C4-2B (cell line): ENCODE results near the gene TRPC4.

Experiments
- H3K27ac ChIP-seq: fragments of 450-650 bp; 2 replicates; pipeline ENCODE4 v1.5.1; 2017
- ZFX ChIP-seq: fragments of 450-650 bp; IDR thresholded peaks from 2 replicates; pipeline ENCODE4 v1.6.1; 2017
- TF ChIP-seq, protein P1 (sequence below): fragments of 450-650 bp; conservative IDR thresholded peaks from 2 replicates; pipeline ENCODE4 v1.5.1; 2017; ENCODE audit warnings: mild to moderate bottlenecking

TRPC4 gene

DNA sequence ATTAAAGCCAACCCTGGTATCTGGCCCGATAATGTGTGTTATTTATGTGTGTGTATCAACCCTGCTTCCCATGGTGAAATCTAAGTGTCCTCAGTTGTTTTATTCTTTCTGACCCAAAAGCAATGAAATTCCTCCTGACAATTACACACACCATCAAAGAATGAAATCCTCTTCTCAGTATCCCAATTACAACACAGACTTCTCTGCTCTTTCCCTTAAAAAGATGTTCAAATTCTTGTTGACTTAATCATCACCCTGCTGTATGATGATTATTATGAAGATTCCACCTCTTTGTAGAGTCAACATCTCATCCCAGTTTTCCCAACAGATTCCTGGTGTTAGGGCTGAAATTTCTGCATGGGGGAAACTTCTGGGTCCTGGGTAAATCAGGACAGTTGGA is 8.9 kb upstream of the TRPC4 start:
- H3K27ac ChIP-seq, result no peak overlapping the region
- no peak for TF ChIP-seq ZFX
- TF ChIP-seq, protein P1, sequence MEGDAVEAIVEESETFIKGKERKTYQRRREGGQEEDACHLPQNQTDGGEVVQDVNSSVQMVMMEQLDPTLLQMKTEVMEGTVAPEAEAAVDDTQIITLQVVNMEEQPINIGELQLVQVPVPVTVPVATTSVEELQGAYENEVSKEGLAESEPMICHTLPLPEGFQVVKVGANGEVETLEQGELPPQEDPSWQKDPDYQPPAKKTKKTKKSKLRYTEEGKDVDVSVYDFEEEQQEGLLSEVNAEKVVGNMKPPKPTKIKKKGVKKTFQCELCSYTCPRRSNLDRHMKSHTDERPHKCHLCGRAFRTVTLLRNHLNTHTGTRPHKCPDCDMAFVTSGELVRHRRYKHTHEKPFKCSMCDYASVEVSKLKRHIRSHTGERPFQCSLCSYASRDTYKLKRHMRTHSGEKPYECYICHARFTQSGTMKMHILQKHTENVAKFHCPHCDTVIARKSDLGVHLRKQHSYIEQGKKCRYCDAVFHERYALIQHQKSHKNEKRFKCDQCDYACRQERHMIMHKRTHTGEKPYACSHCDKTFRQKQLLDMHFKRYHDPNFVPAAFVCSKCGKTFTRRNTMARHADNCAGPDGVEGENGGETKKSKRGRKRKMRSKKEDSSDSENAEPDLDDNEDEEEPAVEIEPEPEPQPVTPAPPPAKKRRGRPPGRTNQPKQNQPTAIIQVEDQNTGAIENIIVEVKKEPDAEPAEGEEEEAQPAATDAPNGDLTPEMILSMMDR, result no peak

- no peak overlapping the region for H3K27ac ChIP-seq
- no peak for TF ChIP-seq ZFX
- TF ChIP-seq, protein P1, result no peak
These were observed 1.5 kb upstream of the TRPC4 start for GRCh38 chr13:37870895-37871550.

GRCh38 chr13:37870489-37870845 is 895 bp upstream of the TRPC4 start:
- H3K27ac ChIP-seq, result no peak overlapping the region

DNA sequence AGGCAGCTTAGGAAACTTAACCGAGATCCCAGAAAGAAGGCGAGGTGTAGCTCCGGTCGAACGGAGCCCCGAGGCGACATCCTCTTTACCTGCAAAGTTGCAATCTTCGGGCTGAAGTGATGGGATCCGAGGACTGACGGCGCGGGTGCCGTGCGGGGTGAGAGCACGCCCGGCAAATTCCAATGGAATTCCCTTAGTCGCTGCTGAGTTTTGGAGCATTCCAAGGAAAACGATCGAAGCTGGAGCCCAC is 141 bp downstream of the TRPC4 start:
- no peak overlapping the region for H3K27ac ChIP-seq
- TF ChIP-seq, protein P1, result no peak
- TF ChIP-seq ZFX, result no peak

More at GRCh38 chr13:37870489-37870845, 895 bp upstream of the TRPC4 start:
- TF ChIP-seq ZFX, result no peak
- TF ChIP-seq, protein P1, result peak; percentile 52

DNA sequence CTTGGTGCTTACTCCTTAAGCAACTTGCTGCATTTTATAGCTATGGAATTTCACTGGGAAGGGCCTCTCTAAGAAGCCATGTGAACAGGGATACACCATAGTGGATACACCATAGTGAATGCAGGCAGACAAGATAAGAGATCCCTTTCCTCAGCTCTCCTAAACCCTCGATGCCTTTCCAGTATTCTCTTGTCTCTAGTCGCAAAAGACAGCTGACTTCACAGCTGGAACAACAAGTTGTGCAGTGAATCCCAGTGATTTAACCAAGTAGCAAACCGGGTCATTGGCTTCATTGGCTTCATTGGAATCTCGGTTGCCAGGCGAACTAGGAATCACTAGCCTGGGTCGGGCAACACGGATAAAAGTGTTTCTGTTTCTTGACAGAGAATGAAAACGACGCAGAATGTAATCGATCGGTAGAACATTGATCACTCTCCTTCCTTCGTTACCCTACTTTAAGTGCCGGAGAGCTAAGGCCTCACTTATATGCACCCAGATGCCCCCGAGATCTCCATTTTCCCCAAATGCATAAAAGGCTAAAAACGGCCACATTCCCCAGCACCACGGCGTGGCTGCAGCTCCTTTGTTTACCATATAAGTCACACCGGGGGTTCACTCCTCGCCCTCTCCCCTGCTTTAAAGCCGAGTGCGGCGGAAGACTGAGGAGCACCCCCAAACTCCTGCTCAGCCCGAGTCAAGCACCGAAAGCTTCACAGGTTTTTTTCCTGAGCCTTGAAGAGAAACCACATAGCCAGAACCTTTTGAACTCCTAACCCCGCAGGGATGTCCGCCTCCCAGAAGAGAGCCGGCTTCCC is 674 bp downstream of the TRPC4 start:
- H3K27ac ChIP-seq, result no peak overlapping the region
- TF ChIP-seq, protein P1, result no peak
- TF ChIP-seq ZFX, result no peak

DNA sequence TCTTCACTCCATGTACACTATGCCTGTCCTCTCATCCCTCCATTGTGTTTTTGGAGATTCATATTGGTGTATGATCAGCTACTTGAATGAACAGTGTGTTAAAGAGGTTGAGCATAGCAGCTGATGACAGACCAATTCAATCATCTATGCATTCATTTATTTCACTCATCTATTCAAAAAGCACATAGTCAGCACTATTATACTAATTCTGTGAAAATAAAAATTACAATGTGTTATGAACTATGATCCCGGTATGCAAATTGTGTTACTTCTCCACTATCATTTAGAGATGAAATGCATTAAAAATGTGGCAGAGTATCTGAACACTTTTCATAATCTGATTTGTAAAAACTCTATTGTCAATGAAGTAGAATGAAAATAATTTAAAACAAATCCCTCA is 5.9 kb downstream of the TRPC4 start:
- TF ChIP-seq ZFX, result no peak
- TF ChIP-seq, protein P1, result no peak
- no peak overlapping the region for H3K27ac ChIP-seq

DNA sequence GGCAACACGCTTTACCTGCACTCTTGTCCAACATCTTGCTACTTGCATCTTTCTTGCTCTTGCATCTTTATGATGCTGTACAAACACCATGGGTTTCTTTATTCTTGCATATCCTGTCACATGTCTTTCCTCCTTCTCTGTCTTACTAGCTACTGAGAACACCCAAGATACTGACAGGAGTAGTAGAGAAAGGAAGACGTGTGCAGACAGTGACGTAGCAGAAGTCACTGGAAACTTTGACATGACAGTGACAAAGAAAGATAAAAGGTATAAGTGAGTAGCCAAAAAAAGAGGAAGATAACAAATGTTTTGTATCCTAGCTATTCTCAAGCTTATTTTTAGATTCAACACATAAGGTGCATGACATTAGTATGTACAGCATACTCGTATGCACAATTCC is 34.2 kb downstream of the TRPC4 start:
- H3K27ac ChIP-seq, result no peak overlapping the region
- TF ChIP-seq, protein P1, result no peak
- TF ChIP-seq ZFX, result no peak
